Ovary (tissue), 10 donors: ENCODE data around the gene RECQL. TPM values are rescaled to one million over a fixed set of nuclear protein-coding genes. Genes with fewer than 3 reads are reported as not detected.
A peak's percentile ranks its signal among the peaks of the same experiment; 100 is the strongest.

Experiments
- DNase-seq, 5 donors: peaks; one replicate each; pipeline ENCODE4 v3.0.0-alpha.2; 2019 to 2020
- H3K27ac ChIP-seq, 2 donors: fragments of 200-600 bp; one replicate each; pipeline versions ENCODE4 v1.5.1 to v1.8.0; 2019 to 2022
- H3K27me3 ChIP-seq: fragments of 200-600 bp; one replicate; pipeline ENCODE4 v1.8.0; 2022
- H3K36me3 ChIP-seq: fragments of 200-600 bp; sonication (generic); one replicate; pipeline ENCODE4 v1.5.1; 2019
- H3K4me1 ChIP-seq: one replicate; pipeline ENCODE4 v1.8.1; 2013; ENCODE audit warnings: mild to moderate bottlenecking, moderate library complexity; ENCODE audit not compliant: insufficient read depth
- H3K4me3 ChIP-seq: fragments of 200-600 bp; sonication (generic); one replicate; pipeline ENCODE4 v1.5.1; 2017
- H3K9me3 ChIP-seq, 2 donors: fragments of 200-600 bp in 1 of 2; sonication (generic) in 1 of 2; one replicate each; pipeline versions ENCODE4 v1.5.1 to v1.8.1; 2013 to 2019; ENCODE audit warnings: mild to moderate bottlenecking in 1 of 2, moderate library complexity in 1 of 2
- EP300 ChIP-seq: sonication (generic); formaldehyde crosslinking; IDR thresholded peaks from one replicate; pipeline ENCODE4 v1.6.1; 2017; ENCODE audit warnings: antibody characterized with exemption
- POLR2A ChIP-seq: fragments of 450-650 bp; IDR thresholded peaks from one replicate; pipeline ENCODE4 v1.6.1; 2017; ENCODE audit warnings: antibody characterized with exemption, mild to moderate bottlenecking, moderate library complexity
- WGBS, 3 donors: extraction: QIAGEN DNeasy Blood & Tissue Kit in 1 of 3; methylation state at CpG; one replicate each; pipeline versions ENCODE4 v1.1.5 to v1.1.7; 2013 to 2017; 5-methylcytosine and 5-hydroxymethylcytosine counted together
- intact Hi-C, 4 donors: fragments of 100-400 bp; cut with DNase I; formaldehyde crosslinking; loops; one replicate each; pipeline versions ENCODE4 v1.11.0 to v1.15.1; 2022 to 2023
- long read RNA-seq, 3 donors: library from polyadenylated mRNA in 2 of 3; unstranded in 2 of 3; transcript quantifications; one replicate each; pipeline ENCODE4 v2.0.0 and lab custom pipeline, GENCODE V29; 2021 to 2026
- polyA plus RNA-seq, 2 donors: library from polyadenylated mRNA; stranded (reverse); fragments of 200-250 nt in 1 of 2; fragments of 350-450 nt in 1 of 2; fragmentation: Illumina TruSeq in 1 of 2; extraction: RNeasy Lipid Tissue Mini Kit (QIAGEN cat#74804) in 1 of 2; gene quantifications; one replicate each; pipeline ENCODE4 v1.2.3, GENCODE V29; 2013 to 2014
- total RNA-seq, 7 donors: library from RNA; depleted of rRNA in 2 of 7; stranded (reverse); fragments of >200 nt in 2 of 7; fragmentation: NEBNext Ultra II Directional in 3 of 7; extraction: Animal tissue kit (Norgen Biotek cat#: 25700) in 3 of 7; gene quantifications; one replicate each; pipeline versions ENCODE4 v1.1.0 to v1.2.4, GENCODE V29; 2016 to 2023
- TF ChIP-seq, protein P1 (sequence below), 3 donors: fragments of 450-650 bp in 2 of 3; fragments of 200-600 bp in 1 of 3; IDR thresholded peaks; one replicate each; pipeline versions ENCODE4 v1.5.1 to v1.8.0; 2016 to 2022; ENCODE audit warnings: antibody characterized with exemption in 3 of 3, mild to moderate bottlenecking in 1 of 3
- donor health status: DM: no; HTN: no; CAD: no; lungs with moderate emphysema.
- donor health status: DM: no; HTN: no; CAD: no.
- donor health status: Bipolar disorder and iron deficiency.
- donor health status: DM: yes; HTN: yes; CAD: no.
- donor health status: DM: no; HTN: no; CAD: no.
- donor health status: DM: yes; HTN: yes; CAD: no.

The RECQL gene
- total RNA-seq = 10 to 100 TPM; 12.3 to 28.0 (median 17.3) TPM
- polyA plus RNA-seq = 10 to 100 TPM; 14.9 to 18.2 TPM
- long read RNA-seq, donor 1, transcript RECQL-204 (15 exons, 3,702 nt) = minor isoform, 7 of 44 reads
- long read RNA-seq, donor 1, transcript RECQL-203 (16 exons, 2,572 nt) = major isoform, 10 of 44 reads
- long read RNA-seq, donor 1, partial matches to known transcripts = 8 of 44 reads
- long read RNA-seq, donor 1, other reads (novel, unspliced or antisense) = 19 of 44 reads
- long read RNA-seq, donor 2, partial matches to known transcripts = 41 of 45 reads
- long read RNA-seq, donor 2, other reads (novel, unspliced or antisense) = 0 of 45 reads
- long read RNA-seq, donor 3, transcript RECQL-204 (15 exons, 3,702 nt) = major isoform, 19 of 57 reads
- long read RNA-seq, donor 3, transcript RECQL-203 (16 exons, 2,572 nt) = minor isoform, 14 of 57 reads
- long read RNA-seq, donor 3, partial matches to known transcripts = 1 of 57 reads
- long read RNA-seq, donor 3, other reads (novel, unspliced or antisense) = 23 of 57 reads

DNA sequence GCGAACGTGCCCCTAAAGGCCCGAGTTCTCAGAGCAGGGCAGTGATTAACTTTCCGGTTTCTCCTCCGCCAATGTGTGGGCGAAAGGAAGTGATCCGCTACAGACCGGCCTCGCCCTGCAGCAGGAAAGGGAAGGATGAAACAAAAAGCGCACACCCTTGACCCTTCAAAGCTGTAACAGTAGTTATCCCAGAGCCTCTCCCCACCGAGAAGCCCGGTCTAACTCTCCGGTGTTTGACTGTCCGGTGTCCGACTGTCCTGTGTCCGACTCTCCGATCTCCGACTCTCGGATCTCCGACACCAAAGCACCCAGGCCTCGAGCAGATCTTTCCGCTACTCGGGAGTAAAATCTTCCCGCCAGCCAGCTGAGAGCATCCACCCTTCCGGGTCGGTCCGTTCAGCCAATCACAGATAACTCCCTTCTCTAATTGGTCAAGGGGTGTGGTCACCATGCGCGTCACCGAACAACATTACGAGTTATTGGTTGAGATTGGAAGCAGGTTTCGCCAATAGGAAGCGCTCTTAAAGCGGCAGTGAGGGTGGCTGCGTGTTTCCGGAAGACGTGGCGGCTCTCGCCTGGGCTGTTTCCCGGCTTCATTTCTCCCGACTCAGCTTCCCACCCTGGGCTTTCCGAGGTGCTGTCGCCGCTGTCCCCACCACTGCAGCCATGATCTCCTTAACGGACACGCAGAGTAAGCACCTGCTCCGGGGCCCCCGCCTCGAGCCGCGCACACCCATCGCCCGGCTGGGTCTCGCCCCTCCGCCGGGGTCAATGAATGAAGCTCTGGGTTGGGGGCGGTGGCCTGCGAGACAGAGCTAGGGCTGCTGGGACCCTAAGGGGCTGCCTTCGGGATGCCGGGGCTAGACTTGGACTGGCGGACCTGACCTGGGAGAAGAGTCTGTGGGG, at the start of gene RECQL, which contains the start of gene GOLT1B:
RECQL (minus strand) TSS at position 378 of the 906 bp plus-strand sequence. CDS start 2,065 bp downstream, outside the sequence.
GOLT1B (plus strand) TSS at position 532 of the 906 bp plus-strand sequence; CDS start at position 667, 135 bp downstream.
- intact Hi-C loops = no loop called here
- 0% methylated on average over 57 to 61 of the region's 61 CpGs for WGBS, 3 donors
- peak within 1 kb of the TSS; percentile 31 to 78 for H3K27ac ChIP-seq
- H3K9me3 ChIP-seq = no peaks in the 10 kb centered on the region
- DNase-seq = peak; percentile 86 to 94 (median 88)
- no peaks in the 10 kb centered on the region for H3K27me3 ChIP-seq
- H3K36me3 ChIP-seq = no peaks in the 10 kb centered on the region
- TF ChIP-seq, protein P1, sequence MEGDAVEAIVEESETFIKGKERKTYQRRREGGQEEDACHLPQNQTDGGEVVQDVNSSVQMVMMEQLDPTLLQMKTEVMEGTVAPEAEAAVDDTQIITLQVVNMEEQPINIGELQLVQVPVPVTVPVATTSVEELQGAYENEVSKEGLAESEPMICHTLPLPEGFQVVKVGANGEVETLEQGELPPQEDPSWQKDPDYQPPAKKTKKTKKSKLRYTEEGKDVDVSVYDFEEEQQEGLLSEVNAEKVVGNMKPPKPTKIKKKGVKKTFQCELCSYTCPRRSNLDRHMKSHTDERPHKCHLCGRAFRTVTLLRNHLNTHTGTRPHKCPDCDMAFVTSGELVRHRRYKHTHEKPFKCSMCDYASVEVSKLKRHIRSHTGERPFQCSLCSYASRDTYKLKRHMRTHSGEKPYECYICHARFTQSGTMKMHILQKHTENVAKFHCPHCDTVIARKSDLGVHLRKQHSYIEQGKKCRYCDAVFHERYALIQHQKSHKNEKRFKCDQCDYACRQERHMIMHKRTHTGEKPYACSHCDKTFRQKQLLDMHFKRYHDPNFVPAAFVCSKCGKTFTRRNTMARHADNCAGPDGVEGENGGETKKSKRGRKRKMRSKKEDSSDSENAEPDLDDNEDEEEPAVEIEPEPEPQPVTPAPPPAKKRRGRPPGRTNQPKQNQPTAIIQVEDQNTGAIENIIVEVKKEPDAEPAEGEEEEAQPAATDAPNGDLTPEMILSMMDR (IDR thresholded peaks at IDR 0.05) = peak in 1 of 3 donors; percentile 11
- TF ChIP-seq EP300 (no peak), POLR2A (peak; percentile 46)
- H3K4me1 ChIP-seq = peaks cover 7% of the 10 kb centered on the region
- H3K4me3 ChIP-seq = peak within 1 kb of the TSS; percentile 95

GRCh38 chr12:21547437-21547836, 46.0 kb upstream of the RECQL start:
- DNase-seq = no peak
- Histone ChIP-seq H3K4me1 (no peaks in the 10 kb centered on the region), H3K27ac (no peak overlapping the region), H3K36me3 (no peaks in the 10 kb centered on the region), H3K4me3 (no peak overlapping the region), H3K27me3 (no peaks in the 10 kb centered on the region), H3K9me3 (no peaks in the 10 kb centered on the region)
- intact Hi-C loops = no loop called here
- TF ChIP-seq, protein P1 (IDR thresholded peaks at IDR 0.05) = no peak
- no peak for TF ChIP-seq EP300
- no peak for TF ChIP-seq POLR2A
- 66 to 75% (median 73%) methylated on average over 1 of the region's 1 CpG for WGBS, 3 donors

DNA sequence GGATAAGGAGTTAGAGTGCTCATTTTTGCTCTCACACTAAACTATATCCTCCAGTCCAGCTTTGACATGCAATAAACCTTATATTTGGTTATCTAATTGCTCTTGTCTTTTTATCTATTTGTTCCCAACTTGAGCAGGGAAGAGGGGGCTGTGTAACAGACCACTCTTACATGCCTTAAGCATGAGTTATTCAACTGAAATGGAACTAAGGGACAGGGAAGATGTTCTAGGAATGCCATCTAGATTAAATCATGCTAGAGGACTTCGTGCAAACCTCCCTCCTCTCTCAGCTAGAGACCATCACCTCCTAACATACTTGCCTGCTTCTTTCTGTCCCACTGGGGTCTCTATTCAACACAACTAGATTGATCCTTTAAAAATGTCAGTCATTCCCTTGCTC, 45.3 kb upstream of the RECQL start:
- TF ChIP-seq, protein P1 (IDR thresholded peaks at IDR 0.05) = no peak
- TF ChIP-seq POLR2A (no peak), EP300 (no peak)
- no peaks in the 10 kb centered on the region for H3K9me3 ChIP-seq
- H3K36me3 ChIP-seq = no peaks in the 10 kb centered on the region
- no peaks in the 10 kb centered on the region for H3K27me3 ChIP-seq
- WGBS, 3 donors = 2 to 29% (median 15%) methylated on average over 1 of the region's 1 CpG
- DNase-seq = no peak
- H3K27ac ChIP-seq = no peak overlapping the region
- H3K4me3 ChIP-seq = no peak overlapping the region
- intact Hi-C loops = no loop called here
- no peaks in the 10 kb centered on the region for H3K4me1 ChIP-seq

DNA sequence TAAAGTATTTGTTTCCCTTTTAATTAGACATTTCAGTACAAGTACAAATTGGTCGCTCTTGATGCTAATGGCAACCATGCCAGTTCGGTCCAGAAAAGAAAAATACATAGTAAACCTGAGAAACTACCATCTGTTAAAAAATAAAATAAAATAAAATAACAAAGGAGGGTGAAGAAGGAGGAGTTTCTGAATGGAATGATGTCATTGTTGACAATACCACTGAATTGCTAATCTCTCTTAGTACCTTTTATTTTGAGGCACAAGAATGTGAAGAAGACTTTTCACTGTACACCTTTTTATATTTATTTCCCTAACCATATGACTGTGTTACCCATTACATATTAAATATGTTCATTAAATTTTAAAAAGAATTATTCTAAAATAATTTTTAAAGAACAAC, 44.1 kb upstream of the RECQL start:
- no peaks in the 10 kb centered on the region for H3K4me1 ChIP-seq
- WGBS, 3 donors = 86 to 89% (median 87%) methylated on average over 2 of the region's 2 CpGs
- no peak overlapping the region for H3K27ac ChIP-seq
- H3K36me3 ChIP-seq = no peaks in the 10 kb centered on the region
- H3K9me3 ChIP-seq = no peaks in the 10 kb centered on the region
- H3K4me3 ChIP-seq = no peak overlapping the region
- TF ChIP-seq EP300 = no peak
- TF ChIP-seq, protein P1 (IDR thresholded peaks at IDR 0.05) = no peak
- TF ChIP-seq POLR2A = no peak
- DNase-seq = no peak
- no peaks in the 10 kb centered on the region for H3K27me3 ChIP-seq
- intact Hi-C loops = no loop called here
